WTC11 (cell line): Measurements from ENCODE around the gene OIT3. TPM values are rescaled to one million over a fixed set of nuclear protein-coding genes. Genes with fewer than 3 reads are reported as not detected.
"Not testable (repeated sequence)": the region's sequence is repeated elsewhere in the genome, so short reads cannot be mapped to it uniquely, and the experiment has no call there.

Experiments
- ATAC-seq: fragments of 200-7000 bp; cut with Tn5 transposase; 2 replicates; pipeline ENCODE4 v1.10.0; 2021; ENCODE audit warnings: mild to moderate bottlenecking, moderate library complexity
- CTCF ChIA-PET: fragments of 300-600 bp; sonication (Branson Sonifier 250); formaldehyde crosslinking; loops from one replicate; lab custom pipeline; 2021; ENCODE audit warnings: antibody characterized with exemption; lab: Charles Lee
- POLR2A ChIA-PET: fragments of 350-600 bp; sonication (Branson Sonifier 250); formaldehyde crosslinking; loops from one replicate; lab custom pipeline; 2021; ENCODE audit warnings: antibody characterized with exemption; lab: Charles Lee
- DNase-seq: peaks from one replicate; pipeline ENCODE4 v3.0.0; 2021; ENCODE audit warnings: low spot score
- H3K27ac Mint-ChIP-seq: 2 replicates; pipeline ENCODE4 v1.8.0; 2021; ENCODE audit warnings: mixed read lengths
- H3K27me3 Mint-ChIP-seq: 2 replicates; pipeline ENCODE4 v1.8.0; 2021; ENCODE audit warnings: low read depth, mild to moderate bottlenecking, moderate library complexity, mixed read lengths
- H3K36me3 Mint-ChIP-seq: 2 replicates; pipeline ENCODE4 v1.8.0; 2021; ENCODE audit warnings: mixed read lengths
- H3K4me1 Mint-ChIP-seq: 2 replicates; pipeline ENCODE4 v1.8.0; 2022; ENCODE audit warnings: mixed read lengths
- H3K4me3 Mint-ChIP-seq: 2 replicates; pipeline ENCODE4 v1.8.0; 2021; ENCODE audit warnings: mild to moderate bottlenecking, moderate library complexity, mixed read lengths
- H3K9me3 Mint-ChIP-seq: 2 replicates; pipeline ENCODE4 v1.8.0; 2021; ENCODE audit warnings: mixed read lengths
- CDX4 ChIP-seq: fragments of 250-450 bp; sonication (Bioruptor Pico); IDR thresholded peaks from 2 replicates; pipeline ENCODE4 v1.9.0; 2021; ENCODE audit warnings: moderate library complexity, mild to moderate bottlenecking, inconsistent platforms, borderline replicate concordance
- CREM ChIP-seq: sonication (generic); formaldehyde crosslinking; IDR thresholded peaks from 2 replicates; pipeline ENCODE4 v1.8.1; 2022; ENCODE audit warnings: mild to moderate bottlenecking, missing genetic modification reagents, moderate library complexity
- ELF4 ChIP-seq: sonication (generic); formaldehyde crosslinking; IDR thresholded peaks from 2 replicates; pipeline ENCODE4 v1.8.1; 2022; ENCODE audit warnings: low read depth, mild to moderate bottlenecking, moderate library complexity, missing genetic modification reagents
- ESRRA ChIP-seq: sonication (generic); formaldehyde crosslinking; IDR thresholded peaks from 2 replicates; pipeline ENCODE4 v1.8.1; 2022; ENCODE audit warnings: mild to moderate bottlenecking, missing genetic modification reagents, borderline replicate concordance
- JAZF1 ChIP-seq: fragments of 250-450 bp; sonication (Bioruptor Pico); IDR thresholded peaks from 2 replicates; pipeline ENCODE4 v1.9.0; 2021; ENCODE audit warnings: moderate library complexity, mild to moderate bottlenecking, inconsistent platforms
- MAX ChIP-seq: sonication (generic); formaldehyde crosslinking; IDR thresholded peaks from 2 replicates; pipeline ENCODE4 v1.8.0; 2022; ENCODE audit warnings: mild to moderate bottlenecking, missing genetic modification reagents
- PREB ChIP-seq: sonication (generic); formaldehyde crosslinking; IDR thresholded peaks from 2 replicates; pipeline ENCODE4 v1.8.1; 2022; ENCODE audit warnings: mild to moderate bottlenecking, missing genetic modification reagents, moderate library complexity, borderline replicate concordance
- RELA ChIP-seq: sonication (generic); formaldehyde crosslinking; IDR thresholded peaks from 2 replicates; pipeline ENCODE4 v1.8.1; 2022; ENCODE audit warnings: missing genetic modification reagents, mild to moderate bottlenecking, borderline replicate concordance
- SOX15 ChIP-seq: fragments of 250-450 bp; sonication (Bioruptor Pico); IDR thresholded peaks from 2 replicates; pipeline ENCODE4 v1.9.0; 2021; ENCODE audit warnings: mild to moderate bottlenecking
- TCF7 ChIP-seq: sonication (generic); formaldehyde crosslinking; IDR thresholded peaks from 2 replicates; pipeline ENCODE4 v1.8.0; 2022; ENCODE audit warnings: mild to moderate bottlenecking, low read depth, missing genetic modification reagents, moderate library complexity
- TEAD4 ChIP-seq: sonication (generic); formaldehyde crosslinking; IDR thresholded peaks from 2 replicates; pipeline ENCODE4 v1.8.0; 2022; ENCODE audit warnings: mild to moderate bottlenecking, missing genetic modification reagents
- TP53 ChIP-seq: sonication (generic); formaldehyde crosslinking; IDR thresholded peaks from 2 replicates; pipeline ENCODE4 v1.8.1; 2023; ENCODE audit warnings: mild to moderate bottlenecking, missing genetic modification reagents
- ZNF671 ChIP-seq: fragments of 250-450 bp; sonication (Bioruptor Pico); IDR thresholded peaks from 2 replicates; pipeline ENCODE4 v1.8.0; 2021; ENCODE audit warnings: mild to moderate bottlenecking
- total RNA-seq: library from RNA; stranded (reverse); gene quantifications from 3 replicates; pipeline ENCODE4 v1.2.3, GENCODE V29; 2021
- TF ChIP-seq, protein P1 (sequence below): sonication (generic); formaldehyde crosslinking; IDR thresholded peaks from 2 replicates; pipeline ENCODE4 v1.8.0; 2023; ENCODE audit warnings: mild to moderate bottlenecking, missing genetic modification reagents
- TF ChIP-seq, protein P2 (sequence below): sonication (generic); formaldehyde crosslinking; IDR thresholded peaks from 2 replicates; pipeline ENCODE4 v1.8.1; 2023; ENCODE audit warnings: mild to moderate bottlenecking, missing genetic modification reagents
- TF ChIP-seq, protein P3 (sequence below): sonication (generic); formaldehyde crosslinking; IDR thresholded peaks from 2 replicates; pipeline ENCODE4 v1.8.1; 2022; ENCODE audit warnings: low read depth, missing genetic modification reagents, borderline replicate concordance
- TF ChIP-seq, protein P4 (sequence below): sonication (generic); formaldehyde crosslinking; IDR thresholded peaks from 2 replicates; pipeline ENCODE4 v1.8.1; 2022; ENCODE audit warnings: missing genetic modification reagents, borderline replicate concordance

Gene OIT3
- total RNA-seq, 1 experiment from 2014 or later, result not detected

- ChIA-PET POLR2A (no interaction called here), CTCF (no interaction called here)
- no peak for TF ChIP-seq SOX15 (CRISPR knock-in tag)
- no peak for TF ChIP-seq TCF7 (CRISPR knock-in tag)
- TF ChIP-seq CDX4 (CRISPR knock-in tag), result no peak
- TF ChIP-seq, protein P1, sequence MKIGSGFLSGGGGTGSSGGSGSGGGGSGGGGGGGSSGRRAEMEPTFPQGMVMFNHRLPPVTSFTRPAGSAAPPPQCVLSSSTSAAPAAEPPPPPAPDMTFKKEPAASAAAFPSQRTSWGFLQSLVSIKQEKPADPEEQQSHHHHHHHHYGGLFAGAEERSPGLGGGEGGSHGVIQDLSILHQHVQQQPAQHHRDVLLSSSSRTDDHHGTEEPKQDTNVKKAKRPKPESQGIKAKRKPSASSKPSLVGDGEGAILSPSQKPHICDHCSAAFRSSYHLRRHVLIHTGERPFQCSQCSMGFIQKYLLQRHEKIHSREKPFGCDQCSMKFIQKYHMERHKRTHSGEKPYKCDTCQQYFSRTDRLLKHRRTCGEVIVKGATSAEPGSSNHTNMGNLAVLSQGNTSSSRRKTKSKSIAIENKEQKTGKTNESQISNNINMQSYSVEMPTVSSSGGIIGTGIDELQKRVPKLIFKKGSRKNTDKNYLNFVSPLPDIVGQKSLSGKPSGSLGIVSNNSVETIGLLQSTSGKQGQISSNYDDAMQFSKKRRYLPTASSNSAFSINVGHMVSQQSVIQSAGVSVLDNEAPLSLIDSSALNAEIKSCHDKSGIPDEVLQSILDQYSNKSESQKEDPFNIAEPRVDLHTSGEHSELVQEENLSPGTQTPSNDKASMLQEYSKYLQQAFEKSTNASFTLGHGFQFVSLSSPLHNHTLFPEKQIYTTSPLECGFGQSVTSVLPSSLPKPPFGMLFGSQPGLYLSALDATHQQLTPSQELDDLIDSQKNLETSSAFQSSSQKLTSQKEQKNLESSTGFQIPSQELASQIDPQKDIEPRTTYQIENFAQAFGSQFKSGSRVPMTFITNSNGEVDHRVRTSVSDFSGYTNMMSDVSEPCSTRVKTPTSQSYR (CRISPR knock-in tag), result no peak
- TF ChIP-seq ESRRA (CRISPR knock-in tag), result no peak
- no peak for TF ChIP-seq CREM (CRISPR knock-in tag)
- TF ChIP-seq JAZF1 (CRISPR knock-in tag), result no peak
- TF ChIP-seq PREB (CRISPR knock-in tag), result no peak
Measured at GRCh38 chr10:72898616-72899015, 5.1 kb downstream of the OIT3 start.

GRCh38 chr10:72899545-72899944 lies 6.0 kb downstream of the OIT3 start:
- H3K4me1 Mint-ChIP-seq, result no peaks in the 10 kb centered on the region
- POLR2A ChIA-PET, result no interaction called here
- ATAC-seq, result no peak
- no peaks in the 10 kb centered on the region for H3K27me3 Mint-ChIP-seq
- TF ChIP-seq, protein P2, sequence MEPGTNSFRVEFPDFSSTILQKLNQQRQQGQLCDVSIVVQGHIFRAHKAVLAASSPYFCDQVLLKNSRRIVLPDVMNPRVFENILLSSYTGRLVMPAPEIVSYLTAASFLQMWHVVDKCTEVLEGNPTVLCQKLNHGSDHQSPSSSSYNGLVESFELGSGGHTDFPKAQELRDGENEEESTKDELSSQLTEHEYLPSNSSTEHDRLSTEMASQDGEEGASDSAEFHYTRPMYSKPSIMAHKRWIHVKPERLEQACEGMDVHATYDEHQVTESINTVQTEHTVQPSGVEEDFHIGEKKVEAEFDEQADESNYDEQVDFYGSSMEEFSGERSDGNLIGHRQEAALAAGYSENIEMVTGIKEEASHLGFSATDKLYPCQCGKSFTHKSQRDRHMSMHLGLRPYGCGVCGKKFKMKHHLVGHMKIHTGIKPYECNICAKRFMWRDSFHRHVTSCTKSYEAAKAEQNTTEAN (CRISPR knock-in tag), result no peak
- TF ChIP-seq TP53 (CRISPR knock-in tag), result no peak
- CTCF ChIA-PET, result no interaction called here
- no peak for DNase-seq
- no peak overlapping the region for H3K4me3 Mint-ChIP-seq
- H3K9me3 Mint-ChIP-seq, result peaks cover 11% of the 10 kb centered on the region
- H3K27ac Mint-ChIP-seq, result no peak overlapping the region
- H3K36me3 Mint-ChIP-seq, result peaks cover 8% of the 10 kb centered on the region

More at GRCh38 chr10:72898616-72899015, 5.1 kb downstream of the OIT3 start:
- Mint-ChIP-seq H3K9me3 (peaks cover 2% of the 10 kb centered on the region), H3K36me3 (peaks cover 2% of the 10 kb centered on the region), H3K27ac (no peak overlapping the region), H3K4me3 (no peak overlapping the region), H3K27me3 (no peaks in the 10 kb centered on the region), H3K4me1 (no peaks in the 10 kb centered on the region)
- ATAC-seq, result no peak
- no peak for DNase-seq

DNA sequence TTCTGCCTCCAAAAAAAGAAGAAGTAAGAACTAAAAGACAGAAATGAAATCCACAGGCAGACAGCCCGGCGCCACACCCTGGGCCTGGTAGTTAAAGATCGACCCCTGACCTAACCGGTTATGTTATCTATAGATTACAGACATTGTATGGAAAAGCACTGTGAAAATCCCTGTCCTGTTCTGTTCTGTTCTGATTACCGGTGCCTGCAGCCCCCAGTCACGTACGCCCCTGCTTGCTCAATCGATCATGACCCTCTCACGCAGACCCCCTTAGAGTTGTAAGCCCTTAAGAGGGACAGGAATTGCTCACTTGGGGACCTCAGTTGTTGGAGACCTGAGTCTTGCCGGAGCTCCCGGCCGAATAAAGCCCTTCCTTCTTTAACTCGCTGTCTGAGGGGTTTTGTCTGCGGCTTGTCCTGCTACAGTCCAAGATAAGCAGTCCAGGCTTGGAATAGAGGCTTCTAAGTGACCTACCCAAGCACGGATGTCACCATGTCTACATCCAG lies 10.5 kb downstream of the OIT3 start:
- DNase-seq, POLR2A ChIA-PET, ATAC-seq, CTCF ChIA-PET, H3K27ac Mint-ChIP-seq, H3K4me3 Mint-ChIP-seq, H3K27me3 Mint-ChIP-seq, H3K36me3 Mint-ChIP-seq, H3K4me1 Mint-ChIP-seq: not testable (repeated sequence)
- H3K9me3 Mint-ChIP-seq, result peaks cover 15% of the 10 kb centered on the region

DNA sequence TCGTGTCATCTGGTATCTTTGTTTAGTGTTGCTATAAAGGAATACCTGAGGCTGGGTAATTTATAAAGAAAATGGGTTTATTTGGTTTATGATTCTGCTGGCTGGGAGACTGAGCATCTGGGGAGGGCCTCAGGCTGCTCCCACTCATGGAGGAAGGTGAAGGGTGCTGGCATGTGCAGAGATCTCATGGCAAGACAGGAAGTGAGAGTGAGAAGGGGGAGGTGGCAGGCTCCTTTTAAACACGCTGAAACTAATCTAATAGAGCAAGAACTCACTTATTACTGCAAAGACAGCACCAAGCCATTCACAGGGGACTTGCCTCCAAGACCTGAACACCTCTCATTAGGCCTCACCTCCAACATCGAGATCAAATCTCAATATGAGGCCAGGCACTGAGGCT lies 11.3 kb downstream of the OIT3 start:
- peaks cover 2% of the 10 kb centered on the region; the same call in 1 of the 2 replicates for H3K4me1 Mint-ChIP-seq
- CTCF ChIA-PET, result no interaction called here
- DNase-seq (no peak), ATAC-seq (no peak)
- POLR2A ChIA-PET, result no interaction called here
- no peak overlapping the region for H3K27ac Mint-ChIP-seq
- peaks cover 8% of the 10 kb centered on the region for H3K36me3 Mint-ChIP-seq
- no peak overlapping the region for H3K4me3 Mint-ChIP-seq
- no peaks in the 10 kb centered on the region for H3K27me3 Mint-ChIP-seq
- H3K9me3 Mint-ChIP-seq, result peaks cover 15% of the 10 kb centered on the region
- no peak for TF ChIP-seq TEAD4 (CRISPR knock-in tag)
- TF ChIP-seq, protein P3, sequence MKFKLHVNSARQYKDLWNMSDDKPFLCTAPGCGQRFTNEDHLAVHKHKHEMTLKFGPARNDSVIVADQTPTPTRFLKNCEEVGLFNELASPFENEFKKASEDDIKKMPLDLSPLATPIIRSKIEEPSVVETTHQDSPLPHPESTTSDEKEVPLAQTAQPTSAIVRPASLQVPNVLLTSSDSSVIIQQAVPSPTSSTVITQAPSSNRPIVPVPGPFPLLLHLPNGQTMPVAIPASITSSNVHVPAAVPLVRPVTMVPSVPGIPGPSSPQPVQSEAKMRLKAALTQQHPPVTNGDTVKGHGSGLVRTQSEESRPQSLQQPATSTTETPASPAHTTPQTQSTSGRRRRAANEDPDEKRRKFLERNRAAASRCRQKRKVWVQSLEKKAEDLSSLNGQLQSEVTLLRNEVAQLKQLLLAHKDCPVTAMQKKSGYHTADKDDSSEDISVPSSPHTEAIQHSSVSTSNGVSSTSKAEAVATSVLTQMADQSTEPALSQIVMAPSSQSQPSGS (CRISPR knock-in tag), result no peak
- TF ChIP-seq ZNF671 (CRISPR knock-in tag), result no peak
- no peak for TF ChIP-seq PREB (CRISPR knock-in tag)
- TF ChIP-seq ELF4 (CRISPR knock-in tag), result no peak
- no peak for TF ChIP-seq MAX
- no peak for TF ChIP-seq RELA
- no peak for TF ChIP-seq TCF7 (CRISPR knock-in tag)
- TF ChIP-seq, protein P4, sequence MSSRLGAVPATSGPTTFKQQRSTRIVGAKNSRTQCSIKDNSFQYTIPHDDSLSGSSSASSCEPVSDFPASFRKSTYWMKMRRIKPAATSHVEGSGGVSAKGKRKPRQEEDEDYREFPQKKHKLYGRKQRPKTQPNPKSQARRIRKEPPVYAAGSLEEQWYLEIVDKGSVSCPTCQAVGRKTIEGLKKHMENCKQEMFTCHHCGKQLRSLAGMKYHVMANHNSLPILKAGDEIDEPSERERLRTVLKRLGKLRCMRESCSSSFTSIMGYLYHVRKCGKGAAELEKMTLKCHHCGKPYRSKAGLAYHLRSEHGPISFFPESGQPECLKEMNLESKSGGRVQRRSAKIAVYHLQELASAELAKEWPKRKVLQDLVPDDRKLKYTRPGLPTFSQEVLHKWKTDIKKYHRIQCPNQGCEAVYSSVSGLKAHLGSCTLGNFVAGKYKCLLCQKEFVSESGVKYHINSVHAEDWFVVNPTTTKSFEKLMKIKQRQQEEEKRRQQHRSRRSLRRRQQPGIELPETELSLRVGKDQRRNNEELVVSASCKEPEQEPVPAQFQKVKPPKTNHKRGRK (CRISPR knock-in tag), result no peak
